Urothelium cell line (cell line): ENCODE data around the gene AQP4.

Experiments used
- DNase-seq: peaks from one replicate; pipeline ENCODE4 v3.0.0; 2011; ENCODE audit warnings: low spot score, mixed read lengths
- FAIRE-seq: peaks from 2 replicates; lab custom pipeline; 2011; peaks lifted over from hg19 to GRCh38; lab: Jason Lieb, UNC

AQP4 gene

DNA sequence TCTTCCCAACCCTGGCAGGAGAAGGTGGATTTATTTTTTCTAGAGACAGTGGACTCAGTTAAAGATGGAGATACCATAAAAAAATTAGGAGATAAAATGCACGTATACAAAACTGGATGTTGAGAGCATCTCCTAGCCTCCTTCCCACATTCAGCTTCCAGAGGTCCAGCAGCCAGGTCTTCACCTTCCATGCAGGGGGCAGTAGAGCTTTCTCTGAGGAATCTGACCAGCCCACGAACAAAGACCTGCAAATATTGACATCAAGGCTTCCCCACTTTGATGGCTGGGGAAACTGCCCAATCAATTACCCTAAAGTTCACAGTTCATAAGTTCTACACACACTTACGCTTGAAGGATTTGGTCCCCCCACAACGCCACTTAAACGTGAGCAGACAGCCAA is 24.5 kb downstream of the AQP4 start:
- DNase-seq = no peak
- no peak for FAIRE-seq

DNA sequence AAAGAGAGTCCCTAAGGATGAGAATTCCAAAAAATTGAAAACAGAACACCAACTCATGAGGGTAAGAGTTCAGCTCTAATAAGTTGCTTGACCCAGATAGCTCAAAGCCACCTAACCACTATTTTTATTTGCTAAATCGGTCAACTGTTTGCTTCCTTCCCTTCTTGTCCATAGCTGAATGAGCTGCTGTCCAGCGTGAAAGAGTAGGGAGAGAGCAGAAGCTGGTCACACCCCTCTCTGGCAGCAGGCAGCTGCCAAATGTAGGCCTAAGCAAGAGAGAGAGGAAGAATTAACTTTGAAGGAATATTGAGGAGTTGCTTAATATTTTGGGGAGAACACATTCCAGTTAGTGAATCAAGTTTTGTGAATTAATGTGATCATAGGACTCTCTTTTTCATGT is 25.9 kb downstream of the AQP4 start:
- no peak for DNase-seq
- no peak for FAIRE-seq

DNA sequence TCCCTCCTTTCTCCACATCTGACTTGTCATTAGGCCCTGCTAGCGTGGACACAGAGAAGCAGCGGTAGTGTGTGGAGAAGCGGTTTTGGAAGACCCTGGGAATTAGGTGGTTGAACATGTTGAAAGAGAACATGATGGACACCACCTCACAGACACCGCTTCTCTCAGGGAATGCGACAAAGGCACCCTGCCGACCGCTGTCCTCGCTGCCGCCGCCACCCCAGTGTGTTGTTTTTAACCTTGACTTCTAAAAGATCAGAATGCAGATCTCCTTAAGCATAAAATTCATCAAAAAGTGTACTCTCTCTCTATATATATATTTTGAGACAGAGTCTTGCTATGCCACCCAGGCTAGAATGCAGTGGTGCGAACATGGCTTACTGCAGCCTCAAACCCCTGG is 33.2 kb downstream of the AQP4 start:
- FAIRE-seq (no peak), DNase-seq (no peak)

DNA sequence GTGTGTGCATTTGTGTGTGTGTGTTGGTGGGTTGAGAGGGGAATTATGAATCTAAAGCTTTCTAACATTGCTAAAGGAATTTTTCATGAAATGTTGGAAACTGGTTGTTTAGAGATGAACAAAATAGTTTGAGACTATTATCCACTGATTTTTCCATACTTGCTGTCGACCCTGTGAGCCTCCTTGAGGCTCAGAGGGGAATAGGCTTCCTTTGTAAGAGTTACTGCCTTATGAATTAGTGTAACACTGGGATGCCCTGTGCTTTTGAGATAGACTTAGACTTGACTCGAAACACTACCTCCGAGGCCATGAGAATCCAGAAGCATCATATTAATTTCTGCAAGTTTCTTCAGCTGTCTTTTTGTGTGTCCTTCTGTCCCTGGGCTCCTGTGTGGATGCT is 37.9 kb downstream of the AQP4 start:
- FAIRE-seq (no peak), DNase-seq (no peak)

DNA sequence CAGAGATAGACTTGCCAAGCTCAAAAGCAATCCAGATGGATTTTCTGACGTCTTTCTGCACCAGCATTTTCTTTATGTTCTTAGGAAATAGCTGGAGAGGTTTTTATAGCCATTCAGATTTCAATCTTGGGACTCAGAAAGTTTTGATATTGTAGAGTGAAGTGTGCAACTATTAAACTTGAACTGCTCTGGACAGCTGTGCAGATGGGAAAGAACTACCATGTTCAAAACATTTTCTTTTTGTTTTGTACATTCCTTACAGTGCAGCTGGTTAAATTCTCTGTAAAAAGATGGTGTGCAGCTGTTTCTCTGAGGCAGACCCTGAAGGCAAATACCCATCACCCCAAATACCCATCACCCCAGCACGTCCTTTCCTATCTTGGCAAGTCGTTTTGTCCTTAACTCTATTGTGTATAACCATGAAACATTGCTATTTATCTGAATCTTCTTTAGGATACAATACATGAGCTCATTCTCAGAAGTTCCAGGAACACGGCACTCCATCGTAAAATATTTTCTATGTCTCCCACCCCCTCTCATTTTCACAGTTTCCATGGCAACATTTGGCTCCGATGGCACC is 38.8 kb downstream of the AQP4 start:
- DNase-seq (no peak), FAIRE-seq (no peak)

DNA sequence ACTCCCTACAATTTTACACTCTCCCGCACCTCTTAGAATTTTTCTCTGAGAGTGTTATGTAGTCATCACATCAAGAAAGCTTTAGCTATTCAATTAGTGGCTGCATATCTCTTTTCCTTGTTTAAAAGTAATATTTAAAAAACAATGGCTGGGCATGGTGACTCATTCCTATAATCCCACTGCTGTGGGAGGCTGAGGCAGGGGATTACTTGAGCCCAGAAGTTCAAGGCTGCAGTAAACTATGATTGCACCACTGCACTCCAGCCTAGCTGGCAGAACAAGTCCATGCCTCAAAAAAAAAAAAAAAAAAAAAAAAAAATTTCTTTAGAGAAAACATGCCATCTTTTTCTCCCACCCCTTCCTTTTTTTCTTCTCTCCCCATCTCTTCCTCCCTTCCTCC is 44.3 kb downstream of the AQP4 start:
- FAIRE-seq (no peak), DNase-seq (no peak)

DNA sequence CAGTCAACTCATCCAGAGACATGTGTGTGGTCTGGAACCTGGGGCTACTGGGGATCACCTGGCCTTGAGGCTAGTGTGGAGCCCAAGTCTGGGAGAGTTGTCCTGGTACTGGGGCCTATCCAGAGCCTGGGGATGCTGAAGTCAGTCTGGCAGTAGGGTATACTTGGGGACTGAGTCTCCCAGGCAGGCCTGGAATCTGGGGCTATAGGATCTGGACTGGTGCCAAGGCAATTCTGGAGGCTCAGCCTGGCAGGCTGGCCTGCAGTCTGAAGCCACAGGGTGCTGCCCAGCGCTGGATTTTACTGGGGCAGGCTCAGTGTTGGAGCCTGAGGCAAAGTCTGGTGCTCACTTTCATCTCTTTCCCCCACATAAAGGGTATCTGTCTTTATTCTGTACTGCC is 46.5 kb downstream of the AQP4 start:
- DNase-seq (no peak), FAIRE-seq (no peak)

DNA sequence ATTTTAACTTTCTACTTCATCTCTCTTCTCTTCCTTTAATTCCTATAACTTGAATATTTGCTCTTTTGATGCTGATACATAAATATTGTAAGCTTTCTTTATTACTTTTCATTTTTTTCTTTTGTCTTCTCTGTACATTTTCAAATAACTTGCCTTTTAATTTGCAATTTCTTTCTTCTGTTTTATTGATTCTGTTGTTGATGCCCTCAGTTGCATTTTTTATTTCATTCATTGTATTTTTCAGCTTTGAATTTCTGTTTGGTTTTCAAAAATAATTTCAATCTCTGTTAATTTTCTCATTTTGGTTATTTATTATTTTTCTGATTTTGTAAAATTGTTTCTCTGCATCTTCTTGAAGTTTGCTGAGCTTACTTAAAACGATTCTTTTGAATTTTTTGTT is 47.0 kb downstream of the AQP4 start:
- no peak for FAIRE-seq

DNA sequence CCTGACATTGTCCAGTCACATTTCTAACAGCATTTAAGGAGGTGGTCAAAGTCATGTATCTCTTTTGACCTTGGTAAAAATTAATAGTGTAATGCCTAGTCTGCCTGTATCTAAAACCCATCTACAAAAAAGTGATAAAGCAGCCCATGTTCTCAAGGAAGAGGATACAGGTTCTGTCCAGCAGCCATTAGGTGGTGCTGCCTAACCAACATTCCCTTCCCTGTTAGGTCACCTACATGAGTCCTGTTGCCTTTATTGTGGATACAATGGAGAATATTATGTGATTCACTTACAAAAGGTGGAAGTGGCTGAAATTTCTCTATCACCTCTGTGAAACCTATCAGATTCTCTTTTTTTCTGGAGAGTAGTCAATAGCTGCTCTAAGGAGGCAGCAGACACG is 52.5 kb downstream of the AQP4 start:
- DNase-seq (peak; percentile 28), FAIRE-seq (no peak)

More for the DNA sequence above, 47.0 kb downstream of the AQP4 start:
- DNase-seq = no peak

DNA sequence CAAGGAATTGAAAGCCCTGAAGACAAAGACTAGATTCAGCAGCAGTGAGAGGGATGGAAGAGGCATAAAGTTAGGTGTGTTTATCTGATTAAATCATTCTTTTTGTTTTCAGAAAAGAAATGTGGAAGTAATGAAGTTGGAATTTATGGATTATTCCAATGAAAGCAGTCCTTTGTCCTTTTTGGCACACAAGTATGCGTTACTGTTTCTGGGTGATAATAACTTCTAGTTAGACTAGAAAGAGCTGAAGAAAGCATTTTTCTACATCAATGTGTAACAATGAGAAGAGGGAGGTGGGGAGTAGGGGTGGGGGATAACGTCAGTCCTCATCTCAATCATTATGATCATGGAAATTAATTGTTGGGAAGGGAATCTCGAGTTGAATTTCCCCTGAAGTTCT is 53.0 kb downstream of the AQP4 start:
- DNase-seq (no peak), FAIRE-seq (no peak)

DNA sequence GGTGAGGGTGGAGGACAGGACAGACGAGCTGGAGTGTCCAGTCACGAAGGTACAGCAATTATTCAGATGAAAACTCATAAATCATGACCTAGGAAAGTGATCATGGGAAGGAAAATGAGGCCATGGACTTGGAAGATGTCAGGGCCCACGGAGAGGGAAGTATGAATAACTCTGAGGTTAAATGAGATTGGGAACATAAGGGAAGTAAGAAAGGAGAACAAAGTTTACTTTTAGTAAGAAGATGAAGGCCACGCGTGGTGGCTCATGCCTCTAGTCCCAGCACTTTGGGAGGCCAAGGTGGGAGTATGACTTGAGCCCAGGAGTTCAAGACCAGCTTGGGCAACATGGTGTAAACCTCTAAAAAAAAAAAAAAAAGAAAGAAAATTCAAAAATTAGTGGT is 56.2 kb downstream of the AQP4 start:
- FAIRE-seq = no peak
- DNase-seq = no peak

DNA sequence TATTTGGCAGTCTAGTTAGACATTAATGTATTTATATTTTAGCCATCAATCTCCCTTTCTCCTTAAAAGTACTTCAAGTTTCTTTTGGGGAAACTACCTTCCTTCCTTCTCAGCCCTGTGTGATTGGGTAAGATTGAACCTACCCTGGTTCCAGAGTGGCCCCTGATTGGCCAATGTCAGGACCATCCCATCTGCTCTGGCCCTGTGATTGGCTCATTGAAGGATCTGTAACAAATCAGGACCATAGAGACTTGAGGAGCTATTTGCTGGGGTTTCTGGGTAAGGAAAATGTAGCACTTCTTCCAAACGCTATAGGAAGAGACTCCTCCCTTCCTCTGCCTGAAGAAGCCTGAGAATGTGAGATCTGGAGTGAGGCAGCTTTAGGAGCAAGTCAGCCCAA is 59.3 kb downstream of the AQP4 start:
- DNase-seq = no peak
- FAIRE-seq = no peak

DNA sequence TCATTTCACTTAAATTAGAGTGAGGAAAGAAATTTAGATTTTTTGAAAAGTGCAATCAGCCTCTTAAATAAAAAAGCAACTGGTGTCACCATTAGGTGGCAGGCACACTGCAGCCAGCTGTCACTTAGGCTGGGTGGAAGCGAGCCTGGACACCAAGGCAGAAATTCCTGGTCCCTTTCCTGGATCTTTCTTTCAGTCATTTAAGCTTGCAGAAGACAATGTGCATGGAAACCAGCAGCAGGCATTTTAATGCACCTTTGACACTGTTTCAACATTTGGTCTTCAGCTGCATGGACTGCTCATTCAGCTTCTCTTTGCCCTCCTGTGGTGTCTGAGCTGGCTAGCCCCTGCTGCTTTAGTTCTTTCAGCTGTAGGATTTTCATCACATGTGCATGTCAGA is 61.0 kb downstream of the AQP4 start:
- no peak for DNase-seq
- no peak for FAIRE-seq

DNA sequence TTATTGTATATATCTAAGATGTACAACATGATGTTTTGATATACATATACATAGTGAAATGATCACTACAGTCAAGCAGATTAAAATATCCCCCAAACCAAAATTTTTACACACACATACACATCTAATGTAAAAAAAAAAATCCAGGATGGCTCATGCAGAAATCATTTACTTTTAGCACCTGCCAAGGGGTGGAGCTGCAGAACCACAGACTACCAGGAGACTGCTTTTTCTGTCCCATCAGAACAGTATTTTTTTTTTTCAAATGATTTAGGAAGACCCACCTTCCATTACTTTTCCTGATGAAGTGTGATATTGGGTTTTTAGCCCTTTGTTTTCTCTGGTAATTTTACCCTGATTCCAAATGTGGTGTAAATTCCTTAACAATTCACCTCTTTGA is 61.9 kb downstream of the AQP4 start:
- FAIRE-seq (no peak), DNase-seq (no peak)

DNA sequence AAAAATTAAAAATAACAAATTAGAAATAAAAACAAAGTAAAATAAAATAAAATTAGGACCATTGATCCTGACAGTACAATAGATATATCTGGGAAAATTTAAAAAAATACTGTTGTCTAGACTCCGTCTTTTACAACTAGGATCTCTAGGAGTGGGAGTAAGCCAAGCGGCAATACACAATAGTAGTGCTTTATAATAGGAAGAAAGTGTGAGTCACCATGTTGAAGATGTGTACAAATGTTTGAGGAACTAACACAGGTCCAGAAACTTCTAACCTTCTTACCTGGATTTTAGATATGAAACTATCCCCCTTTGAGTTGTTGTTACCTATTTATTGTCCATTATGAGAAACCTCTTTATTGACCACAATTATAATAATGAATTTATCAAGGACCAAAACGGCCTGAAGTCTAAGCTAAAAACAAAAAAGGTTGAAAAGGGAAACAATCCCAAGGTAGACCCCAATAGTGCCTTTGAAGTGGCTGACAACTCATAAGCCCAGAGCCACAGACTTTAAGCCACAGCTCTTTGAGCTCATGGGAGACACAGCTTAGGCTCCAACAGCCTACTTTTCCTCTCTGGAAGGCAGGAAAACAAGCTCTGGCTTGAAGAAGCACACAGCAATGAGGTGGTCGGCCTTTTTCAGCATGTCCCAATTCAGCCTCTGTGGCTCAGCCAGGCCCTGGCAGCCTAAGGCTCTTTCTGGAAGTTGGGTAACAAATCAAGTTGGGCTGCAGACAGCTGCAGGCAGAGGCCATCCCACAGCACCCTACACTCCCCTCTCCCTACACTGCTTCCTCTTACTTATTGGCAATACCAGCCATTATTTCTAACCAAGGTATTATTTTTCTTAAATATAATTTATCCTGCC is 62.9 kb downstream of the AQP4 start:
- FAIRE-seq = no peak

More for the DNA sequence above, 62.9 kb downstream of the AQP4 start:
- no peak for DNase-seq
